ENCODE data around the gene PDE4B. TPM values are rescaled to one million over a fixed set of nuclear protein-coding genes. Genes with fewer than 3 reads are reported as not detected.

PDE4B gene
- total RNA-seq, 1 donor from 2014 or later = 0.57 TPM

GRCh38 chr1:65820983-65821382, 28.3 kb downstream of the PDE4B start:
- Mint-ChIP-seq H3K4me1 (ENCODE audit: low read depth) (peaks cover 3% of the 10 kb centered on the region), H3K9me3 (ENCODE audit: low read depth) (peaks cover 2% of the 10 kb centered on the region), H3K4me3 (ENCODE audit: unreplicated experiment) (no peak overlapping the region), H3K27me3 (ENCODE audit: low read depth) (peaks cover 10% of the 10 kb centered on the region), H3K36me3 (ENCODE audit: low read depth) (no peaks in the 10 kb centered on the region), H3K27ac (ENCODE audit: unreplicated experiment) (no peak overlapping the region)
- no peak for DNase-seq (ENCODE audit: low spot score)
- TF ChIP-seq CTCF (IDR thresholded peaks at IDR 0.05) = no peak

GRCh38 chr1:65821386-65821785, 28.7 kb downstream of the PDE4B start:
- no peak overlapping the region for H3K4me3 Mint-ChIP-seq (ENCODE audit: unreplicated experiment)
- no peak for TF ChIP-seq CTCF (IDR thresholded peaks at IDR 0.05)
- H3K27me3 Mint-ChIP-seq (ENCODE audit: low read depth) = peaks cover 10% of the 10 kb centered on the region
- H3K27ac Mint-ChIP-seq (ENCODE audit: unreplicated experiment) = peak overlapping the region; percentile 19
- H3K36me3 Mint-ChIP-seq (ENCODE audit: low read depth) = no peaks in the 10 kb centered on the region
- peaks cover 3% of the 10 kb centered on the region for H3K4me1 Mint-ChIP-seq (ENCODE audit: low read depth)
- peaks cover 2% of the 10 kb centered on the region for H3K9me3 Mint-ChIP-seq (ENCODE audit: low read depth)
- no peak for DNase-seq (ENCODE audit: low spot score)

- Mint-ChIP-seq H3K9me3 (ENCODE audit: low read depth) (peaks cover 2% of the 10 kb centered on the region), H3K27me3 (ENCODE audit: low read depth) (peaks cover 11% of the 10 kb centered on the region), H3K36me3 (ENCODE audit: low read depth) (no peaks in the 10 kb centered on the region), H3K4me3 (ENCODE audit: unreplicated experiment) (no peak overlapping the region), H3K27ac (ENCODE audit: unreplicated experiment) (no peak overlapping the region), H3K4me1 (ENCODE audit: low read depth) (peaks cover 9% of the 10 kb centered on the region)
- TF ChIP-seq CTCF (IDR thresholded peaks at IDR 0.05) = no peak
- DNase-seq (ENCODE audit: low spot score) = no peak
Measured at GRCh38 chr1:65824103-65824502, 31.4 kb downstream of the PDE4B start.

- no peak for TF ChIP-seq CTCF (IDR thresholded peaks at IDR 0.05)
- no peak overlapping the region for H3K4me3 Mint-ChIP-seq (ENCODE audit: unreplicated experiment)
- no peaks in the 10 kb centered on the region for H3K36me3 Mint-ChIP-seq (ENCODE audit: low read depth)
- no peak for DNase-seq (ENCODE audit: low spot score)
- H3K9me3 Mint-ChIP-seq (ENCODE audit: low read depth) = peaks cover 2% of the 10 kb centered on the region
- peaks cover 9% of the 10 kb centered on the region for H3K4me1 Mint-ChIP-seq (ENCODE audit: low read depth)
- H3K27me3 Mint-ChIP-seq (ENCODE audit: low read depth) = peaks cover 14% of the 10 kb centered on the region
- H3K27ac Mint-ChIP-seq (ENCODE audit: unreplicated experiment) = no peak overlapping the region
Measured at GRCh38 chr1:65825741-65826140, 33.0 kb downstream of the PDE4B start.

- Mint-ChIP-seq H3K36me3 (ENCODE audit: low read depth) (no peaks in the 10 kb centered on the region), H3K27ac (ENCODE audit: unreplicated experiment) (no peak overlapping the region), H3K4me1 (ENCODE audit: low read depth) (peaks cover 6% of the 10 kb centered on the region), H3K27me3 (ENCODE audit: low read depth) (peaks cover 14% of the 10 kb centered on the region), H3K9me3 (ENCODE audit: low read depth) (peaks cover 2% of the 10 kb centered on the region), H3K4me3 (ENCODE audit: unreplicated experiment) (no peak overlapping the region)
- DNase-seq (ENCODE audit: low spot score) = no peak
- TF ChIP-seq CTCF (IDR thresholded peaks at IDR 0.05) = no peak
Measured at GRCh38 chr1:65826782-65827181, 34.1 kb downstream of the PDE4B start.
